Trophoblast cell (in vitro differentiated cells and primary cell): ENCODE data around the gene HECTD4.

ENCODE experiments used
- DNase-seq, 2 donors: peaks; one replicate each; pipeline ENCODE4 v3.0.0-alpha.2; 2016
- H2AFZ ChIP-seq: 2 replicates; pipeline ENCODE4 v1.6.1; 2013; ENCODE audit warnings: low read length, moderate library complexity, mild to moderate bottlenecking; ENCODE audit not compliant: insufficient read depth, poor library complexity
- H2AK5ac ChIP-seq: 2 replicates; pipeline ENCODE4 v1.6.1; 2013; ENCODE audit warnings: mild to moderate bottlenecking, low read length
- H2BK120ac ChIP-seq: 2 replicates; pipeline ENCODE4 v1.6.1; 2013; ENCODE audit warnings: low read length, mild to moderate bottlenecking, moderate library complexity; ENCODE audit not compliant: insufficient read depth, poor library complexity
- H2BK12ac ChIP-seq: 2 replicates; pipeline ENCODE4 v1.6.1; 2013; ENCODE audit warnings: mild to moderate bottlenecking, low read length, moderate library complexity
- H2BK5ac ChIP-seq: 2 replicates; pipeline ENCODE4 v1.6.1; 2013; ENCODE audit warnings: low read length, low read depth, moderate library complexity, mild to moderate bottlenecking; ENCODE audit not compliant: poor library complexity
- H3K14ac ChIP-seq: 2 replicates; pipeline ENCODE4 v1.6.1; 2013; ENCODE audit warnings: mild to moderate bottlenecking, low read length
- H3K18ac ChIP-seq: 2 replicates; pipeline ENCODE4 v1.6.1; 2013; ENCODE audit warnings: mild to moderate bottlenecking, low read length
- H3K23ac ChIP-seq: 2 replicates; pipeline ENCODE4 v1.6.1; 2013; ENCODE audit warnings: low read length
- H3K27ac ChIP-seq: 2 replicates; pipeline ENCODE4 v1.5.1; 2013; ENCODE audit warnings: low read depth, mild to moderate bottlenecking, inconsistent platforms, low read length, moderate library complexity
- H3K27me3 ChIP-seq: 2 replicates; pipeline ENCODE4 v1.6.1; 2013; ENCODE audit warnings: inconsistent platforms, mild to moderate bottlenecking, low read length, moderate library complexity; ENCODE audit not compliant: insufficient read depth
- H3K36me3 ChIP-seq, 2 experiments: 1 replicate in 1 of 2; 2 replicates in 1 of 2; pipeline ENCODE4 v1.6.1; 2013; ENCODE audit warnings: low read length in 2 of 2, mild to moderate bottlenecking in 2 of 2, moderate library complexity in 1 of 2; ENCODE audit not compliant: insufficient read depth in 2 of 2, control insufficient read depth in 1 of 2
- H3K4ac ChIP-seq: 2 replicates; pipeline ENCODE4 v1.6.1; 2013; ENCODE audit warnings: low read depth, mild to moderate bottlenecking, low read length, moderate library complexity
- H3K4me1 ChIP-seq, 2 experiments: 1 replicate in 1 of 2; 2 replicates in 1 of 2; pipeline ENCODE4 v1.6.1; 2013; ENCODE audit warnings: low read length in 2 of 2, mild to moderate bottlenecking in 2 of 2, moderate library complexity in 1 of 2; ENCODE audit not compliant: insufficient read depth in 2 of 2, control insufficient read depth in 1 of 2
- H3K4me2 ChIP-seq: 2 replicates; pipeline ENCODE4 v1.6.1; 2013; ENCODE audit warnings: inconsistent platforms, mild to moderate bottlenecking, low read length, moderate library complexity
- H3K4me3 ChIP-seq: 2 replicates; pipeline ENCODE4 v1.5.1; 2013; ENCODE audit warnings: mild to moderate bottlenecking, low read depth, low read length, inconsistent platforms
- H3K79me1 ChIP-seq: one replicate; pipeline ENCODE4 v1.6.1; 2013; ENCODE audit warnings: low read length
- H3K79me2 ChIP-seq: 2 replicates; pipeline ENCODE4 v1.6.1; 2013; ENCODE audit warnings: low read length, mild to moderate bottlenecking; ENCODE audit not compliant: control insufficient read depth, insufficient read depth, poor library complexity
- H3K9ac ChIP-seq: 2 replicates; pipeline ENCODE4 v1.6.1; 2013; ENCODE audit warnings: mild to moderate bottlenecking, low read length
- H3K9me3 ChIP-seq: 2 replicates; pipeline ENCODE4 v1.6.1; 2013; ENCODE audit warnings: low read depth, mild to moderate bottlenecking, control low read depth, inconsistent platforms, low read length; ENCODE audit not compliant: insufficient read depth
- H4K12ac ChIP-seq: 2 replicates; pipeline ENCODE4 v1.6.1; 2013; ENCODE audit warnings: low read depth, mild to moderate bottlenecking, low read length, moderate library complexity
- H4K8ac ChIP-seq: 2 replicates; pipeline ENCODE4 v1.6.1; 2013; ENCODE audit warnings: low read depth, mild to moderate bottlenecking, low read length, moderate library complexity
- H4K91ac ChIP-seq: one replicate; pipeline ENCODE4 v1.6.1; 2013; ENCODE audit warnings: low read depth, mild to moderate bottlenecking, low read length, moderate library complexity
- WGBS: extraction: QIAGEN DNeasy Blood & Tissue Kit; methylation state at CpG from one replicate; pipeline ENCODE4 v1.1.7; 2013; ENCODE audit warnings: missing lambda C conversion rate; ENCODE audit not compliant: insufficient read length, insufficient coverage; ENCODE audit errors: extremely low coverage; 5-methylcytosine and 5-hydroxymethylcytosine counted together

HECTD4 gene

GRCh38 chr12:112130441-112130998 is 251.7 kb downstream of the HECTD4 start:
- peaks cover 2% of the 10 kb centered on the region for H3K79me2 ChIP-seq
- peaks cover 2% of the 10 kb centered on the region for H3K79me1 ChIP-seq
- no peak overlapping the region for H3K27ac ChIP-seq
- no peak overlapping the region for H4K12ac ChIP-seq
- H3K4me2 ChIP-seq: no peak overlapping the region
- H2BK12ac ChIP-seq: no peak overlapping the region
- H3K36me3 ChIP-seq: peaks cover 4 to 8% of the 10 kb centered on the region in 2 experiments
- no peak overlapping the region for H3K4me3 ChIP-seq
- peak in 1 of 2 donors; percentile 19 for DNase-seq
- no peak overlapping the region for H3K18ac ChIP-seq
- H2AK5ac ChIP-seq: no peak overlapping the region
- no peak overlapping the region for H2AFZ ChIP-seq
- H2BK120ac ChIP-seq: no peak overlapping the region
- H3K9me3 ChIP-seq: no peaks in the 10 kb centered on the region
- no peak overlapping the region for H4K91ac ChIP-seq
- H3K4ac ChIP-seq: no peak overlapping the region
- WGBS: no CpG with 5 or more reads among the region's 2 CpGs
- H4K8ac ChIP-seq: no peak overlapping the region
- H3K4me1 ChIP-seq: peaks cover 0 to 4% of the 10 kb centered on the region in 2 experiments
- H3K14ac ChIP-seq: no peak overlapping the region
- H2BK5ac ChIP-seq: no peak overlapping the region
- no peak overlapping the region for H3K9ac ChIP-seq
- H3K23ac ChIP-seq: no peak overlapping the region
- no peaks in the 10 kb centered on the region for H3K27me3 ChIP-seq

- H4K91ac ChIP-seq: no peak overlapping the region
- H3K18ac ChIP-seq: no peak overlapping the region
- no peak overlapping the region for H2AFZ ChIP-seq
- no peak for DNase-seq
- no peak overlapping the region for H3K9ac ChIP-seq
- H4K8ac ChIP-seq: no peak overlapping the region
- no peak overlapping the region for H3K4ac ChIP-seq
- WGBS: no CpG with 5 or more reads among the region's 7 CpGs
- H3K4me3 ChIP-seq: no peak overlapping the region
- H3K79me1 ChIP-seq: peaks cover 2% of the 10 kb centered on the region
- H3K36me3 ChIP-seq: no peaks in the 10 kb centered on the region
- no peak overlapping the region for H2AK5ac ChIP-seq
- no peaks in the 10 kb centered on the region for H3K27me3 ChIP-seq
- peaks cover 2% of the 10 kb centered on the region for H3K79me2 ChIP-seq
- no peaks in the 10 kb centered on the region for H3K9me3 ChIP-seq
- no peak overlapping the region for H3K27ac ChIP-seq
- no peak overlapping the region for H4K12ac ChIP-seq
- H2BK5ac ChIP-seq: no peak overlapping the region
- H3K4me1 ChIP-seq: peaks cover 0 to 4% of the 10 kb centered on the region in 2 experiments
- no peak overlapping the region for H2BK12ac ChIP-seq
- no peak overlapping the region for H3K23ac ChIP-seq
- H3K14ac ChIP-seq: no peak overlapping the region
- H3K4me2 ChIP-seq: no peak overlapping the region
- no peak overlapping the region for H2BK120ac ChIP-seq
These were observed 255.3 kb downstream of the HECTD4 start for GRCh38 chr12:112126911-112127310.

- Histone ChIP-seq H2BK12ac (no peak overlapping the region), H4K91ac (no peak overlapping the region), H2AK5ac (no peak overlapping the region), H4K12ac (peak overlapping the region; percentile 55), H3K9me3 (no peaks in the 10 kb centered on the region), H3K4me2 (peak overlapping the region; percentile 82), H3K79me1 (peaks cover 2% of the 10 kb centered on the region), H2BK120ac (no peak overlapping the region), H3K27ac (no peak overlapping the region), H3K4ac (peak overlapping the region; percentile 54), H3K14ac (peak overlapping the region; percentile 58), H3K36me3 (no peaks in the 10 kb centered on the region), H3K23ac (no peak overlapping the region), H3K79me2 (peaks cover 2% of the 10 kb centered on the region), H3K9ac (peak overlapping the region; percentile 85), H2BK5ac (no peak overlapping the region), H4K8ac (peak overlapping the region; percentile 49), H3K18ac (peak overlapping the region; percentile 24), H3K4me3 (peak overlapping the region; percentile 98), H3K4me1 (peaks cover 0 to 4% of the 10 kb centered on the region in 2 experiments), H3K27me3 (no peaks in the 10 kb centered on the region), H2AFZ (peak overlapping the region; percentile 23)
- WGBS: no CpG with 5 or more reads among the region's 25 CpGs
- no peak for DNase-seq
These were observed 256.2 kb downstream of the HECTD4 start for GRCh38 chr12:112126000-112126438.

GRCh38 chr12:112125250-112125999 is 256.8 kb downstream of the HECTD4 start, which contains the start of gene TRAFD1:
Gene TRAFD1 (plus strand): TSS chr12:112125560. CDS start chr12:112130523, 4,963 bp downstream.
- WGBS: no CpG with 5 or more reads among the region's 63 CpGs
- H3K27ac ChIP-seq: no peak within 1 kb of the TSS
- no peak within 1 kb of the TSS for H2AK5ac ChIP-seq
- H3K79me1 ChIP-seq: peaks cover 2% of the 10 kb centered on the region
- H3K23ac ChIP-seq: no peak within 1 kb of the TSS
- no peaks in the 10 kb centered on the region for H3K27me3 ChIP-seq
- H3K18ac ChIP-seq: peak within 1 kb of the TSS; percentile 24
- H2BK12ac ChIP-seq: no peak within 1 kb of the TSS
- no peaks in the 10 kb centered on the region for H3K9me3 ChIP-seq
- H3K4me3 ChIP-seq: peak within 1 kb of the TSS; percentile 98
- H3K36me3 ChIP-seq: no peaks in the 10 kb centered on the region
- peaks cover 0 to 4% of the 10 kb centered on the region in 2 experiments for H3K4me1 ChIP-seq
- peak within 1 kb of the TSS; percentile 23 for H2AFZ ChIP-seq
- peak within 1 kb of the TSS; percentile 49 for H4K8ac ChIP-seq
- peak within 1 kb of the TSS; percentile 54 for H3K4ac ChIP-seq
- peak within 1 kb of the TSS; percentile 58 for H3K14ac ChIP-seq
- H3K9ac ChIP-seq: peak within 1 kb of the TSS; percentile 85
- no peak within 1 kb of the TSS for H4K91ac ChIP-seq
- peak within 1 kb of the TSS; percentile 82 for H3K4me2 ChIP-seq
- DNase-seq: peak; percentile 98 to 99
- H2BK120ac ChIP-seq: no peak within 1 kb of the TSS
- H4K12ac ChIP-seq: peak within 1 kb of the TSS; percentile 55
- peaks cover 2% of the 10 kb centered on the region for H3K79me2 ChIP-seq
- no peak within 1 kb of the TSS for H2BK5ac ChIP-seq
